K562 (cell line): Measurements from ENCODE around the gene BLVRA. TPM values are rescaled to one million over a fixed set of nuclear protein-coding genes. Genes with fewer than 3 reads are reported as not detected.
A peak's percentile ranks its signal among the peaks of the same experiment; 100 is the strongest.

Source experiments
- ATAC-seq: fragments of 200-7000 bp; cut with Tn5 transposase; 3 replicates; pipeline ENCODE4 v1.9.1; 2020; ENCODE audit warnings: moderate library complexity
- BruUV-seq: library from RNA; stranded (reverse); fragments of 400-500 nt; replicated peaks from 2 replicates; lab custom pipeline; 2021; lab: Mats Ljungman, UMichigan
- CTCF ChIA-PET: fragments of 300-600 bp; formaldehyde crosslinking; extraction: SDS; loops from one replicate; lab custom pipeline; 2021; ENCODE audit warnings: low intra/inter-chr PET ratio; lab: Yijun Ruan, JAX
- POLR2A ChIA-PET: fragments of 300-600, 350-650 bp; sonication (Branson Sonifier 250); formaldehyde crosslinking; extraction: SDS; loops from one replicate; lab custom pipeline; 2021; ENCODE audit warnings: antibody characterized with exemption, inconsistent platforms; lab: Yijun Ruan, JAX
- DNase-seq, 4 experiments: peaks; one replicate each; pipeline versions ENCODE4 v3.0.0 to v3.0.0-alpha.2; 2011 to 2018; ENCODE audit warnings: low spot score in 3 of 4, mixed read lengths in 3 of 4; ENCODE audit errors: extremely low read depth in 1 of 4
- FAIRE-seq: peaks from 2 replicates; lab custom pipeline; 2011; peaks lifted over from hg19 to GRCh38; lab: Jason Lieb, UNC
- H2AFZ ChIP-seq: 2 replicates; pipeline ENCODE4 v1.6.0; 2011; ENCODE audit warnings: low read depth, low read length, control low read depth, inconsistent platforms
- H3K27ac ChIP-seq: fragments of 200-600 bp; 3 replicates; pipeline ENCODE4 v1.8.0; 2011; ENCODE audit warnings: low read depth, mild to moderate bottlenecking, control low read depth, inconsistent platforms, low read length, moderate library complexity, mixed read lengths; ENCODE audit errors: extremely low read depth
- H3K27me3 ChIP-seq, 2 experiments: fragments of 300-600 bp in 1 of 2; 2 replicates in 1 of 2; 3 replicates in 1 of 2; pipeline versions ENCODE4 v1.6.0 to v1.8.0; 2011; ENCODE audit warnings: inconsistent platforms in 2 of 2, low read length in 2 of 2, mild to moderate bottlenecking in 1 of 2, mixed read lengths in 1 of 2, moderate library complexity in 1 of 2; ENCODE audit not compliant: control insufficient read depth in 2 of 2, insufficient read depth in 2 of 2
- H3K36me3 ChIP-seq: fragments of 300-600 bp; 3 replicates; pipeline ENCODE4 v1.8.0; 2011; ENCODE audit warnings: mild to moderate bottlenecking, low read length, inconsistent platforms; ENCODE audit not compliant: control insufficient read depth, insufficient read depth
- H3K4me1 ChIP-seq, 2 experiments: fragments of 200-600 bp in 1 of 2; replicated peaks in 1 of 2; 2 replicates in 1 of 2; 3 replicates in 1 of 2; pipeline versions ENCODE4 v1.5.1 to v1.8.0; 2011; ENCODE audit warnings: inconsistent platforms in 2 of 2, low read length in 2 of 2, mild to moderate bottlenecking in 1 of 2, mixed read lengths in 1 of 2, moderate library complexity in 1 of 2; ENCODE audit not compliant: control insufficient read depth in 2 of 2, insufficient read depth in 2 of 2
- H3K4me2 ChIP-seq: 2 replicates; pipeline ENCODE4 v1.6.1; 2011; ENCODE audit warnings: low read length, control low read depth, inconsistent platforms, mixed read lengths; ENCODE audit not compliant: insufficient read depth
- H3K4me3 ChIP-seq: fragments of 200-600 bp; sonication (generic), shearing (Covaris generic); 2 replicates; pipeline ENCODE4 v1.5.1; 2016; ENCODE audit warnings: control low read depth, inconsistent platforms
- H3K79me2 ChIP-seq: fragments of 200-600 bp; 3 replicates; pipeline ENCODE4 v1.8.0; 2011; ENCODE audit warnings: low read length, inconsistent platforms; ENCODE audit not compliant: control insufficient read depth, insufficient read depth
- H3K9ac ChIP-seq, 2 experiments: 2 replicates each; pipeline versions ENCODE4 v1.6.0 to v1.6.1; 2011; ENCODE audit warnings: low read depth in 2 of 2, low read length in 2 of 2, control low read depth in 1 of 2, inconsistent platforms in 1 of 2, mild to moderate bottlenecking in 1 of 2, mixed read lengths in 1 of 2; ENCODE audit not compliant: insufficient read depth in 1 of 2
- H3K9me1 ChIP-seq: one replicate; pipeline ENCODE4 v1.6.0; 2011; ENCODE audit warnings: inconsistent platforms, mild to moderate bottlenecking, low read length, moderate library complexity; ENCODE audit not compliant: control insufficient read depth, insufficient read depth
- H3K9me3 ChIP-seq: replicated peaks from 2 replicates; pipeline ENCODE4 v1.5.1; 2011; ENCODE audit warnings: low read depth, low read length, inconsistent platforms; ENCODE audit not compliant: control insufficient read depth, insufficient read depth
- H4K20me1 ChIP-seq: replicated peaks from 2 replicates; pipeline ENCODE4 v1.6.1; 2011; ENCODE audit warnings: low read length, inconsistent platforms, mixed read lengths; ENCODE audit not compliant: control insufficient read depth, insufficient read depth
- ADNP ChIP-seq: fragments of 200-800 bp; sonication (Bioruptor generic); IDR thresholded peaks from 2 replicates; pipeline ENCODE4 v1.6.1; 2016; ENCODE audit warnings: missing genetic modification characterization, missing compliant biosample characterization
- AFF1 ChIP-seq, 2 experiments: fragments of 450-650 bp; IDR thresholded peaks; 2 replicates each; pipeline ENCODE4 v1.6.1; 2018; ENCODE audit warnings: mild to moderate bottlenecking in 2 of 2, low read depth in 1 of 2; ENCODE audit not compliant: partially characterized antibody in 2 of 2
- PHF20 ChIP-seq: fragments of 450-650 bp; IDR thresholded peaks from 2 replicates; pipeline ENCODE4 v1.6.1; 2018; ENCODE audit not compliant: partially characterized antibody
- TGIF2 ChIP-seq: sonication (generic); formaldehyde crosslinking; IDR thresholded peaks from 2 replicates; pipeline ENCODE4 v1.8.1; 2022; ENCODE audit warnings: mild to moderate bottlenecking, missing genetic modification reagents, moderate library complexity
- XRCC5 ChIP-seq: fragments of 200-400 bp; formaldehyde crosslinking; IDR thresholded peaks from 2 replicates; pipeline ENCODE4 v1.6.1; 2017; ENCODE audit warnings: low read depth, mild to moderate bottlenecking, low read length
- WGBS: fragments of 100-300 bp; shearing (Covaris generic); methylation state at CpG from one replicate; pipeline ENCODE4 v1.1.6; 2016; ENCODE audit warnings: low coverage, mixed read lengths; ENCODE audit not compliant: insufficient coverage; ENCODE audit errors: missing lambda C conversion rate; 5-methylcytosine and 5-hydroxymethylcytosine counted together
- in situ Hi-C: fragments of 300-500 bp; cut with MboI; formaldehyde crosslinking; loops from 4 replicates; pipeline ENCODE4 v1.15.0; 2018; ENCODE audit warnings: inconsistent platforms, mixed read lengths
- intact Hi-C: fragments of 100-400 bp; cut with micrococcal nuclease; formaldehyde crosslinking; loops from 2 replicates; pipeline ENCODE4 v1.14.2; 2022
- polyA plus RNA-seq, 8 experiments: library from polyadenylated mRNA; depleted of rRNA in 4 of 8; stranded (reverse) in 5 of 8; unstranded in 3 of 8; fragments of >200 nt; fragmentation: Nextera tagmentation in 2 of 8; fragmentation: Illumina TruSeq in 1 of 8; extraction: Ambion mirVana in 2 of 8; extraction: Trizol in 1 of 8; gene quantifications; 2 replicates each; pipeline versions ENCODE4 v1.2.1 to v1.2.3, GENCODE V29; 2011 to 2014; ENCODE audit warnings: inconsistent platforms in 1 of 8, missing spikeins in 1 of 8
- total RNA-seq, 7 experiments: library from RNA; depleted of rRNA in 6 of 7; stranded (reverse); fragments of >200 nt in 6 of 7; fragmentation: Illumina TruSeq in 2 of 7; extraction: Trizol in 2 of 7; gene quantifications; 2 replicates each; pipeline versions ENCODE4 v1.2.1 to v1.2.3, GENCODE V29; 2011 to 2021; ENCODE audit warnings: low replicate concordance in 1 of 7
- TF ChIP-seq, protein P1 (sequence below): IDR thresholded peaks from 2 replicates; pipeline ENCODE4 v1.6.1; 2011; ENCODE audit warnings: borderline replicate concordance, low read depth, mild to moderate bottlenecking, moderate library complexity, low read length; ENCODE audit not compliant: insufficient read depth, poor library complexity, severe bottlenecking

Gene BLVRA
- total and polyA plus RNA-seq, 9 of the 15 experiments (the other 6 are each of a cell fraction or from before 2014, with no cell fraction given) = 48.5 to 147 (median 61.5) TPM

DNA sequence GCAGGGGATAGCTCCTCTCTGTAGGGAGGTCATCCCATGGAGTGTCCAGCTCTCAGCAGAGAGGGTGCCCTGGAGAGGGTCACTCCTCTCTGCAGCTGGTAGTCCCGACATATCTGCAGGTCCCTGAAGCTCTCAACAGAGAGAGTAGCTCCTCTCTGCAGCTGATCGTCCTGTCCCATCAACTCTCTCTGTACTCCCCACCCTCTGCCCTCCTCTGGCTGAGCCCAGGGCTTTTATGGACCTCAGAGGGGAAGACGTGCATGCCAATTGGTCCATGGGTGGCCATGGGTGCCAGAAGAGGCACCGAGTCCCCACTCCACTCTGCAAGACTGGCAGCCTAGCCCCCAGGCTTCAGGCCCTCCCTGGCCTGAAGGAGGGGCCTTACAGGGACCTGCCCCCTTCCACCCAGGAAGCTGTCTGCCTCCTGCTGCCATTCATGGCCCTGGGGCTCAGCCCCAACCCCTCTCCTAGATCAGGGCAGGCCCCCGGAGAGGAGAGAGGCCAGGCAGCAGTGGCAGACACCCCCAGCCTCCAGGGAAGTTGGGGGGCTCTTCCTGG lies 9.0 kb upstream of the BLVRA start:
- intact Hi-C loops (no loop called here), in situ Hi-C loops (no loop called here)
- Histone ChIP-seq H3K27me3 (no peaks in the 10 kb centered on the region), H3K36me3 (no peaks in the 10 kb centered on the region), H3K79me2 (no peaks in the 10 kb centered on the region), H3K4me2 (no peak overlapping the region), H3K9me3 (no peaks in the 10 kb centered on the region), H3K4me1 (peaks cover 19 to 24% of the 10 kb centered on the region in 2 experiments), H2AFZ (no peak overlapping the region), H3K9me1 (no peaks in the 10 kb centered on the region), H4K20me1 (no peaks in the 10 kb centered on the region), H3K9ac (no peak overlapping the region), H3K4me3 (no peak overlapping the region), H3K27ac (no peak overlapping the region)
- DNase-seq (no peak), FAIRE-seq (no peak), ATAC-seq (peak; percentile 31)
- no peak for TF ChIP-seq TGIF2 (CRISPR knock-in tag)
- no peak for TF ChIP-seq AFF1 (IDR thresholded peaks at IDR 0.05; ENCODE audit: low read depth in 1 of 2, partially characterized antibody in 2 of 2)
- no peak for TF ChIP-seq ADNP (tag)
- no peak for TF ChIP-seq PHF20
- TF ChIP-seq XRCC5 = no peak
- TF ChIP-seq, protein P1, sequence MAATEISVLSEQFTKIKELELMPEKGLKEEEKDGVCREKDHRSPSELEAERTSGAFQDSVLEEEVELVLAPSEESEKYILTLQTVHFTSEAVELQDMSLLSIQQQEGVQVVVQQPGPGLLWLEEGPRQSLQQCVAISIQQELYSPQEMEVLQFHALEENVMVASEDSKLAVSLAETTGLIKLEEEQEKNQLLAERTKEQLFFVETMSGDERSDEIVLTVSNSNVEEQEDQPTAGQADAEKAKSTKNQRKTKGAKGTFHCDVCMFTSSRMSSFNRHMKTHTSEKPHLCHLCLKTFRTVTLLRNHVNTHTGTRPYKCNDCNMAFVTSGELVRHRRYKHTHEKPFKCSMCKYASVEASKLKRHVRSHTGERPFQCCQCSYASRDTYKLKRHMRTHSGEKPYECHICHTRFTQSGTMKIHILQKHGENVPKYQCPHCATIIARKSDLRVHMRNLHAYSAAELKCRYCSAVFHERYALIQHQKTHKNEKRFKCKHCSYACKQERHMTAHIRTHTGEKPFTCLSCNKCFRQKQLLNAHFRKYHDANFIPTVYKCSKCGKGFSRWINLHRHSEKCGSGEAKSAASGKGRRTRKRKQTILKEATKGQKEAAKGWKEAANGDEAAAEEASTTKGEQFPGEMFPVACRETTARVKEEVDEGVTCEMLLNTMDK = no peak
- ChIA-PET POLR2A (interaction anchor here (0.8 to 2.0 kb wide), 4 partner anchors 11 to 38 kb away, joined by 3 to 9 read pairs (median 4); no protein-coding TSS in a partner anchor), CTCF (no interaction called here)
- no TSS peak for BruUV-seq
- WGBS = 46% methylated on average over 4 of the region's 5 CpGs
